Glutamatergic neuron (in vitro differentiated cells): ENCODE results near the gene CNR2. TPM values are rescaled to one million over a fixed set of nuclear protein-coding genes. Genes with fewer than 3 reads are reported as not detected.

Experiments
- DNase-seq: peaks from one replicate; pipeline ENCODE4 v3.0.0; 2022
- H3K27ac Mint-ChIP-seq: one replicate; pipeline ENCODE4 v1.8.0; 2020; ENCODE audit warnings: mild to moderate bottlenecking, mixed read lengths, inconsistent platforms; ENCODE audit not compliant: unreplicated experiment
- H3K27me3 Mint-ChIP-seq: one replicate; pipeline ENCODE4 v1.8.0; 2020; ENCODE audit warnings: mild to moderate bottlenecking, moderate library complexity, mixed read lengths, inconsistent platforms; ENCODE audit not compliant: unreplicated experiment
- H3K36me3 Mint-ChIP-seq: one replicate; pipeline ENCODE4 v1.8.0; 2020; ENCODE audit warnings: mild to moderate bottlenecking, mixed read lengths, inconsistent platforms; ENCODE audit not compliant: unreplicated experiment
- H3K4me1 Mint-ChIP-seq: one replicate; pipeline ENCODE4 v1.8.0; 2020; ENCODE audit warnings: mild to moderate bottlenecking, low read depth, mixed read lengths, inconsistent platforms; ENCODE audit not compliant: unreplicated experiment
- H3K4me3 Mint-ChIP-seq: one replicate; pipeline ENCODE4 v1.8.0; 2020; ENCODE audit warnings: mild to moderate bottlenecking, mixed read lengths, inconsistent platforms; ENCODE audit not compliant: unreplicated experiment
- H3K9me3 Mint-ChIP-seq: one replicate; pipeline ENCODE4 v1.8.0; 2020; ENCODE audit warnings: mild to moderate bottlenecking, moderate library complexity, mixed read lengths, inconsistent platforms; ENCODE audit not compliant: unreplicated experiment
- CTCF ChIP-seq: fragments of 200-600 bp; sonication (generic); IDR thresholded peaks from one replicate; pipeline ENCODE4 v1.5.0; 2021; ENCODE audit not compliant: partially characterized antibody, unreplicated experiment
- total RNA-seq: library from RNA; stranded (reverse); fragmentation: NEBNext Ultra II Directional; extraction: Animal tissue kit (Norgen Biotek cat#: 25700); gene quantifications from one replicate; pipeline ENCODE4 v1.2.1, GENCODE V29; 2021; ENCODE audit not compliant: unreplicated experiment

Gene CNR2
- total RNA-seq, 1 donor from 2014 or later: not detected

- no peaks in the 10 kb centered on the region for H3K36me3 Mint-ChIP-seq
- no peak for TF ChIP-seq CTCF
- H3K4me1 Mint-ChIP-seq: peaks cover 49% of the 10 kb centered on the region
- H3K4me3 Mint-ChIP-seq: peak overlapping the region; percentile 89
- H3K27ac Mint-ChIP-seq: peak overlapping the region; percentile 100
- H3K27me3 Mint-ChIP-seq: peaks cover 10% of the 10 kb centered on the region
- peaks cover 31% of the 10 kb centered on the region for H3K9me3 Mint-ChIP-seq
- peak; percentile 77 for DNase-seq
Measured at GRCh38 chr1:23957096-23957495, 43.9 kb upstream of the CNR2 start.

GRCh38 chr1:23953020-23953419 lies 39.9 kb upstream of the CNR2 start:
- H3K4me3 Mint-ChIP-seq: no peak overlapping the region
- no peak for TF ChIP-seq CTCF
- peaks cover 11% of the 10 kb centered on the region for H3K9me3 Mint-ChIP-seq
- peaks cover 4% of the 10 kb centered on the region for H3K27me3 Mint-ChIP-seq
- H3K36me3 Mint-ChIP-seq: no peaks in the 10 kb centered on the region
- H3K4me1 Mint-ChIP-seq: peaks cover 37% of the 10 kb centered on the region
- H3K27ac Mint-ChIP-seq: no peak overlapping the region
- no peak for DNase-seq

GRCh38 chr1:23947366-23947765 lies 34.2 kb upstream of the CNR2 start:
- no peaks in the 10 kb centered on the region for H3K36me3 Mint-ChIP-seq
- no peak overlapping the region for H3K27ac Mint-ChIP-seq
- TF ChIP-seq CTCF: no peak

GRCh38 chr1:23936481-23937176 lies 23.5 kb upstream of the CNR2 start:
- Mint-ChIP-seq H3K27ac (peak overlapping the region; percentile 85), H3K4me1 (peaks cover 13% of the 10 kb centered on the region), H3K9me3 (no peaks in the 10 kb centered on the region), H3K27me3 (peaks cover 5% of the 10 kb centered on the region), H3K4me3 (no peak overlapping the region), H3K36me3 (peaks cover 4% of the 10 kb centered on the region)
- DNase-seq: no peak
- TF ChIP-seq CTCF: no peak

More at GRCh38 chr1:23947366-23947765, 34.2 kb upstream of the CNR2 start:
- Mint-ChIP-seq H3K4me1 (peaks cover 3% of the 10 kb centered on the region), H3K27me3 (no peaks in the 10 kb centered on the region), H3K9me3 (peaks cover 5% of the 10 kb centered on the region), H3K4me3 (no peak overlapping the region)
- no peak for DNase-seq

- Mint-ChIP-seq H3K9me3 (no peaks in the 10 kb centered on the region), H3K4me3 (no peak overlapping the region), H3K27ac (no peak overlapping the region), H3K36me3 (peaks cover 7% of the 10 kb centered on the region), H3K27me3 (peaks cover 4% of the 10 kb centered on the region), H3K4me1 (peaks cover 5% of the 10 kb centered on the region)
- TF ChIP-seq CTCF: no peak
- DNase-seq: no peak
Measured at GRCh38 chr1:23931491-23931880, 18.3 kb upstream of the CNR2 start.
